GM12878 (cell line): ENCODE data around the gene CAMK2B.

Experiments
- ATF2 ChIP-seq: IDR thresholded peaks from 2 replicates; pipeline ENCODE4 v1.6.1; 2012; ENCODE audit warnings: low read length, inconsistent platforms
- CHD2 ChIP-seq: IDR thresholded peaks from 2 replicates; pipeline ENCODE4 v1.6.1; 2011; ENCODE audit warnings: low read depth, low read length, improper control_type of control experiment, borderline replicate concordance
- CREB1 ChIP-seq: IDR thresholded peaks from 2 replicates; pipeline ENCODE4 v1.6.1; 2012; ENCODE audit warnings: low read depth, mild to moderate bottlenecking, inconsistent platforms
- CTCF ChIP-seq, 3 experiments: IDR thresholded peaks in 2 of 3; conservative IDR thresholded peaks in 1 of 3; 2 replicates each; pipeline ENCODE4 v1.5.1; 2011; ENCODE audit warnings: low read depth in 3 of 3, low read length in 3 of 3, mild to moderate bottlenecking in 3 of 3, control low read depth in 2 of 3, moderate library complexity in 2 of 3, inconsistent platforms in 1 of 3, mixed read lengths in 1 of 3; ENCODE audit not compliant: control insufficient read depth in 2 of 3, insufficient read depth in 1 of 3; ENCODE audit errors: extremely low read depth in 1 of 3
- EP300 ChIP-seq, 2 experiments: fragments of 150-350 bp in 1 of 2; IDR thresholded peaks; 2 replicates each; pipeline ENCODE4 v1.6.1; 2011 to 2012; ENCODE audit warnings: low read depth in 2 of 2, low read length in 2 of 2, borderline replicate concordance in 1 of 2, improper control_type of control experiment in 1 of 2, inconsistent platforms in 1 of 2; ENCODE audit not compliant: control insufficient read depth in 1 of 2
- FOXK2 ChIP-seq: fragments of 450-650 bp; IDR thresholded peaks from 2 replicates; pipeline ENCODE4 v1.6.1; 2017; ENCODE audit warnings: mild to moderate bottlenecking, moderate library complexity
- MYC ChIP-seq: IDR thresholded peaks from 2 replicates; pipeline ENCODE4 v1.6.1; 2011; ENCODE audit warnings: mild to moderate bottlenecking, low read length, moderate library complexity, inconsistent platforms; ENCODE audit not compliant: insufficient read depth, insufficient replicate concordance, insufficient read length, severe bottlenecking
- PAX5 ChIP-seq: IDR thresholded peaks from 2 replicates; pipeline ENCODE4 v1.6.1; 2011; ENCODE audit warnings: low read depth, low read length, borderline replicate concordance
- POLR2A ChIP-seq: IDR thresholded peaks from 2 replicates; pipeline ENCODE4 v1.6.1; 2011; ENCODE audit warnings: low read depth, mild to moderate bottlenecking, low read length
- ZNF24 ChIP-seq: fragments of 450-650 bp; IDR thresholded peaks from 2 replicates; pipeline ENCODE4 v1.6.1; 2017; ENCODE audit warnings: antibody characterized with exemption, mild to moderate bottlenecking
- ZNF384 ChIP-seq: IDR thresholded peaks from 2 replicates; pipeline ENCODE4 v1.6.1; 2012; ENCODE audit warnings: low read depth, mild to moderate bottlenecking, low read length, improper control_type of control experiment, borderline replicate concordance

DNA sequence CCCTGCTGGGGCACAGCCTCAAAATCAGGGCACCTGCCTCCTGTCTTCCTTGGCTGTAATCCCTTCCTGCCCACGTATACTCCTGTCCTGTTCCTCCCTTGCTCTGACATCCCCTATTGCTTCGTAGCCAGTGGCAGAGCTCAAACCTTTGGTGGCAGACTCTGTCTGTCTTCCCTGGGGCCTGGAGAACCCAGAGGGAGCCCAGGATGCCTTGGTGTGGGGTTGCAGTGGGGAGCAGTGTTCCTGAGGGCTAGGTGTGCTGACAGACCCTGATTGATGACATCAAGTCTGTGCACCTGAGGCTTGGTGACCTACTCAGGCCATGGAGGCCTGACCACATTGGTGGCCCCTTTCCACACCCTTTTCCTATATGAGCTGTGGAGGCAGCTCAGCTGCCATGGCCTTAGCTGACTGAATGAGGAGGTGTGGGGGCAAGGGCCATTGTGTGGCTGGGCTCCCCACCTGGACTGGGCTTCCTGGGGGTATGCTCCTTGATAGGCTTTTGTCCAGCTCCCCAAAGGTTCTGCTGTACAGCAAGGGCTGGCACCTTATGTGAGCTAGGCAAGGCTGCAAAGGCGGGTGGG, 130.7 kb downstream of the CAMK2B start:
- no peak for TF ChIP-seq FOXK2
- no peak for TF ChIP-seq CHD2
- no peak for TF ChIP-seq PAX5
- TF ChIP-seq ATF2, result no peak
- TF ChIP-seq ZNF384, result no peak
- TF ChIP-seq CTCF (IDR thresholded peaks at IDR 0.05 in 2 of 3, conservative IDR thresholded peaks at IDR 0.05 in 1 of 3; ENCODE audit: control insufficient read depth in 2 of 3, extremely low read depth in 1 of 3, insufficient read depth in 1 of 3, low read depth in 3 of 3, low read length in 3 of 3), result no peak
- no peak for TF ChIP-seq POLR2A
- TF ChIP-seq ZNF24, result no peak
- no peak for TF ChIP-seq MYC
- no peak for TF ChIP-seq CREB1
- no peak for TF ChIP-seq EP300 (IDR thresholded peaks at IDR 0.05; ENCODE audit: borderline replicate concordance in 1 of 2, control insufficient read depth in 1 of 2, low read depth in 2 of 2, low read length in 2 of 2)
